K562 (cell line): ENCODE measurements around the gene LY6G6F. TPM values are rescaled to one million over a fixed set of nuclear protein-coding genes. Genes with fewer than 3 reads are reported as not detected.

Experiments used
- CHD1 ChIP-seq: fragments of 200-600 bp; sonication (generic); IDR thresholded peaks from one replicate; pipeline ENCODE4 v1.6.1; 2012; ENCODE audit warnings: mild to moderate bottlenecking, moderate library complexity, low read length, inconsistent platforms
- CTBP1 ChIP-seq: fragments of 450-650 bp; IDR thresholded peaks from 2 replicates; pipeline ENCODE4 v1.6.1; 2016; ENCODE audit warnings: borderline replicate concordance
- HMGN3 ChIP-seq: IDR thresholded peaks from 2 replicates; pipeline ENCODE4 v1.6.1; 2011; ENCODE audit warnings: borderline replicate concordance, low read depth, mild to moderate bottlenecking, mixed read lengths, low read length; ENCODE audit not compliant: insufficient read length; ENCODE audit errors: extremely low read depth
- KDM4B ChIP-seq, 2 experiments: fragments of 450-650 bp in 1 of 2; sonication (generic) in 1 of 2; IDR thresholded peaks; 2 replicates each; pipeline ENCODE4 v1.6.1; 2016 to 2017; ENCODE audit warnings: borderline replicate concordance in 2 of 2, antibody characterized with exemption in 1 of 2, low read depth in 1 of 2, mild to moderate bottlenecking in 1 of 2
- SMAD2 ChIP-seq: fragments of 150-350 bp; IDR thresholded peaks from 2 replicates; pipeline ENCODE4 v1.6.1; 2014; ENCODE audit warnings: low read depth, mild to moderate bottlenecking, low read length
- SMARCE1 ChIP-seq: fragments of 450-650 bp; IDR thresholded peaks from 2 replicates; pipeline ENCODE4 v1.7.1; 2016; ENCODE audit warnings: mild to moderate bottlenecking
- SMC3 ChIP-seq: conservative IDR thresholded peaks from 2 replicates; pipeline ENCODE4 v1.6.1; 2011; ENCODE audit warnings: low read depth, low read length, improper control_type of control experiment; ENCODE audit not compliant: insufficient read depth
- TOE1 ChIP-seq, 2 experiments: fragments of 450-650 bp in 1 of 2; sonication (generic) in 1 of 2; formaldehyde crosslinking in 1 of 2; IDR thresholded peaks; 2 replicates each; pipeline versions ENCODE4 v1.7.1 to v1.8.0; 2016 to 2022; ENCODE audit warnings: borderline replicate concordance in 2 of 2, mild to moderate bottlenecking in 2 of 2, antibody characterized with exemption in 1 of 2, inconsistent platforms in 1 of 2, low read depth in 1 of 2, missing genetic modification reagents in 1 of 2, moderate library complexity in 1 of 2
- ZKSCAN3 ChIP-seq: fragments of 250-450 bp; sonication (Bioruptor Pico); IDR thresholded peaks from 2 replicates; pipeline ENCODE4 v1.4.0; 2020
- ZNF239 ChIP-seq: fragments of 250-450 bp; sonication (Bioruptor Pico); IDR thresholded peaks from 2 replicates; pipeline ENCODE4 v1.4.0; 2020; ENCODE audit warnings: mild to moderate bottlenecking
- ZNF696 ChIP-seq: fragments of 250-450 bp; sonication (Bioruptor Pico); conservative IDR thresholded peaks from 2 replicates; pipeline ENCODE4 v1.4.0; 2020; ENCODE audit warnings: mild to moderate bottlenecking, moderate library complexity
- polyA plus RNA-seq, 8 experiments: library from polyadenylated mRNA; depleted of rRNA in 4 of 8; stranded (reverse) in 5 of 8; unstranded in 3 of 8; fragments of >200 nt; fragmentation: Nextera tagmentation in 2 of 8; fragmentation: Illumina TruSeq in 1 of 8; extraction: Ambion mirVana in 2 of 8; extraction: Trizol in 1 of 8; gene quantifications; 2 replicates each; pipeline versions ENCODE4 v1.2.1 to v1.2.3, GENCODE V29; 2011 to 2014; ENCODE audit warnings: inconsistent platforms in 1 of 8, missing spikeins in 1 of 8
- total RNA-seq, 7 experiments: library from RNA; depleted of rRNA in 6 of 7; stranded (reverse); fragments of >200 nt in 6 of 7; fragmentation: Illumina TruSeq in 2 of 7; extraction: Trizol in 2 of 7; gene quantifications; 2 replicates each; pipeline versions ENCODE4 v1.2.1 to v1.2.3, GENCODE V29; 2011 to 2021; ENCODE audit warnings: low replicate concordance in 1 of 7
- TF ChIP-seq, protein P1 (sequence below), 3 experiments: fragments of 200-800 bp in 1 of 3; fragments of 250-450 bp in 1 of 3; fragments of 450-650 bp in 1 of 3; sonication (Bioruptor Pico) in 1 of 3; sonication (Bioruptor generic) in 1 of 3; formaldehyde crosslinking in 1 of 3; IDR thresholded peaks; 2 replicates each; pipeline versions ENCODE4 v1.6.1 to v1.8.0; 2016 to 2022; ENCODE audit warnings: mild to moderate bottlenecking in 2 of 3, missing genetic modification characterization in 2 of 3, missing compliant biosample characterization in 1 of 3, moderate library complexity in 1 of 3
- TF ChIP-seq, protein P2 (sequence below): fragments of 200-800 bp; sonication (Bioruptor generic); IDR thresholded peaks from 2 replicates; pipeline ENCODE4 v1.6.1; 2017; ENCODE audit warnings: missing genetic modification characterization, missing compliant biosample characterization
- TF ChIP-seq, protein P3 (sequence below): sonication (generic); formaldehyde crosslinking; IDR thresholded peaks from 2 replicates; pipeline ENCODE4 v1.8.1; 2023; ENCODE audit warnings: mild to moderate bottlenecking, missing genetic modification reagents
- TF ChIP-seq, protein P4 (sequence below): fragments of 450-650 bp; IDR thresholded peaks from 2 replicates; pipeline ENCODE4 v1.6.1; 2018; ENCODE audit warnings: mild to moderate bottlenecking, low read depth; ENCODE audit not compliant: partially characterized antibody

LY6G6F gene
- total and polyA plus RNA-seq, 9 of the 15 experiments (the other 6 are each of a cell fraction or from before 2014, with no cell fraction given), result 0.14 to 0.50 (median 0.28) TPM; not detected in 2

DNA sequence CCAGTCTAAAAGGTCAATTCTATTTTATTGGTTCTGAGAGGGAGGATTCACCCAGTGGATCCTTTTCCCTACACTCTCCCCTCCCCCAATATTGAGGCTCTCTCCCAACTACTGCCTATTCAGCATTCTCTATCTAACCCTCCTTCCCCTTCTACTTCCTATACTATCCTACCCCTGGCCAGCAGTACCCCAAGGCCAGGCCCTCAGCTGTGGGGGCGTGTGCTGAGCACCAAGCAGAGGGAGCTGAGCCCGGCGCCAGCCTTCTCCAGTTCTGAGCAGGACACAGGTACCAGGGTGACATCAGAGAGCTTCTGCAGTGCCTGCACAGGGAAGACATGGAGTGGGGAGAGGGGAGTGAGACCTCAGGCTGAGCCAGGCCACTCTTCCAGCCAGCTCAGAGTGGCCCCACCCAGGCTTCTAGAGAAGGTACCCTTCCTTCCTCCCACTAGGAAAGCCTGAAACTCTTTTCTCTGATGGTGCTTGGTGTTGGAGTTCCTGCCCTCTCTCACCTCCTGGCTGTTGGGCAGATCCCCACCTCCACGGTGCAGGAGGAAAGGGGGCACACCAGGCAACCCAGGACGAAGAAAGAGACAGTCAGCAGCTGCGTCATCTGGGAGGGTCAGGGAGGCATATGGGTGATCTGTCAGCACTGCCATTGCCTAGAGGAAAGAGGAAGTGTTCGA, 20.5 kb downstream of the LY6G6F start (continued):
- TF ChIP-seq CTBP1 (peak; percentile 63; the same call in 1 of the 2 replicates), ZKSCAN3 (CRISPR knock-in tag) (no peak), SMC3 (0 out of 2 replicates have a peak, but pooled peaks have one; percentile 17), CHD1 (no peak), KDM4B (IDR thresholded peaks at IDR 0.05; ENCODE audit: borderline replicate concordance in 2 of 2, low read depth in 1 of 2) (no peak), ZNF696 (CRISPR knock-in tag) (no peak), SMARCE1 (peak; percentile 24; the same call in 1 of the 2 replicates), SMAD2 (no peak), HMGN3 (peak; percentile 8), TOE1 (IDR thresholded peaks at IDR 0.05; ENCODE audit: borderline replicate concordance) (no peak), TOE1 (CRISPR knock-in tag; IDR thresholded peaks at IDR 0.05; ENCODE audit: borderline replicate concordance, low read depth) (no peak), ZNF239 (CRISPR knock-in tag) (peak; percentile 2; the same call in 1 of the 2 replicates)
- TF ChIP-seq, protein P1, sequence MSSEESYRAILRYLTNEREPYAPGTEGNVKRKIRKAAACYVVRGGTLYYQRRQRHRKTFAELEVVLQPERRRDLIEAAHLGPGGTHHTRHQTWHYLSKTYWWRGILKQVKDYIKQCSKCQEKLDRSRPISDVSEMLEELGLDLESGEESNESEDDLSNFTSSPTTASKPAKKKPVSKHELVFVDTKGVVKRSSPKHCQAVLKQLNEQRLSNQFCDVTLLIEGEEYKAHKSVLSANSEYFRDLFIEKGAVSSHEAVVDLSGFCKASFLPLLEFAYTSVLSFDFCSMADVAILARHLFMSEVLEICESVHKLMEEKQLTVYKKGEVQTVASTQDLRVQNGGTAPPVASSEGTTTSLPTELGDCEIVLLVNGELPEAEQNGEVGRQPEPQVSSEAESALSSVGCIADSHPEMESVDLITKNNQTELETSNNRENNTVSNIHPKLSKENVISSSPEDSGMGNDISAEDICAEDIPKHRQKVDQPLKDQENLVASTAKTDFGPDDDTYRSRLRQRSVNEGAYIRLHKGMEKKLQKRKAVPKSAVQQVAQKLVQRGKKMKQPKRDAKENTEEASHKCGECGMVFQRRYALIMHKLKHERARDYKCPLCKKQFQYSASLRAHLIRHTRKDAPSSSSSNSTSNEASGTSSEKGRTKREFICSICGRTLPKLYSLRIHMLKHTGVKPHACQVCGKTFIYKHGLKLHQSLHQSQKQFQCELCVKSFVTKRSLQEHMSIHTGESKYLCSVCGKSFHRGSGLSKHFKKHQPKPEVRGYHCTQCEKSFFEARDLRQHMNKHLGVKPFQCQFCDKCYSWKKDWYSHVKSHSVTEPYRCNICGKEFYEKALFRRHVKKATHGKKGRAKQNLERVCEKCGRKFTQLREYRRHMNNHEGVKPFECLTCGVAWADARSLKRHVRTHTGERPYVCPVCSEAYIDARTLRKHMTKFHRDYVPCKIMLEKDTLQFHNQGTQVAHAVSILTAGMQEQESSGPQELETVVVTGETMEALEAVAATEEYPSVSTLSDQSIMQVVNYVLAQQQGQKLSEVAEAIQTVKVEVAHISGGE (CRISPR knock-in tag; IDR thresholded peaks at IDR 0.05), result no peak
- TF ChIP-seq, protein P2, sequence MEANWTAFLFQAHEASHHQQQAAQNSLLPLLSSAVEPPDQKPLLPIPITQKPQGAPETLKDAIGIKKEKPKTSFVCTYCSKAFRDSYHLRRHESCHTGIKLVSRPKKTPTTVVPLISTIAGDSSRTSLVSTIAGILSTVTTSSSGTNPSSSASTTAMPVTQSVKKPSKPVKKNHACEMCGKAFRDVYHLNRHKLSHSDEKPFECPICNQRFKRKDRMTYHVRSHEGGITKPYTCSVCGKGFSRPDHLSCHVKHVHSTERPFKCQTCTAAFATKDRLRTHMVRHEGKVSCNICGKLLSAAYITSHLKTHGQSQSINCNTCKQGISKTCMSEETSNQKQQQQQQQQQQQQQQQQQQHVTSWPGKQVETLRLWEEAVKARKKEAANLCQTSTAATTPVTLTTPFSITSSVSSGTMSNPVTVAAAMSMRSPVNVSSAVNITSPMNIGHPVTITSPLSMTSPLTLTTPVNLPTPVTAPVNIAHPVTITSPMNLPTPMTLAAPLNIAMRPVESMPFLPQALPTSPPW (CRISPR knock-in tag), result no peak
- TF ChIP-seq, protein P3, sequence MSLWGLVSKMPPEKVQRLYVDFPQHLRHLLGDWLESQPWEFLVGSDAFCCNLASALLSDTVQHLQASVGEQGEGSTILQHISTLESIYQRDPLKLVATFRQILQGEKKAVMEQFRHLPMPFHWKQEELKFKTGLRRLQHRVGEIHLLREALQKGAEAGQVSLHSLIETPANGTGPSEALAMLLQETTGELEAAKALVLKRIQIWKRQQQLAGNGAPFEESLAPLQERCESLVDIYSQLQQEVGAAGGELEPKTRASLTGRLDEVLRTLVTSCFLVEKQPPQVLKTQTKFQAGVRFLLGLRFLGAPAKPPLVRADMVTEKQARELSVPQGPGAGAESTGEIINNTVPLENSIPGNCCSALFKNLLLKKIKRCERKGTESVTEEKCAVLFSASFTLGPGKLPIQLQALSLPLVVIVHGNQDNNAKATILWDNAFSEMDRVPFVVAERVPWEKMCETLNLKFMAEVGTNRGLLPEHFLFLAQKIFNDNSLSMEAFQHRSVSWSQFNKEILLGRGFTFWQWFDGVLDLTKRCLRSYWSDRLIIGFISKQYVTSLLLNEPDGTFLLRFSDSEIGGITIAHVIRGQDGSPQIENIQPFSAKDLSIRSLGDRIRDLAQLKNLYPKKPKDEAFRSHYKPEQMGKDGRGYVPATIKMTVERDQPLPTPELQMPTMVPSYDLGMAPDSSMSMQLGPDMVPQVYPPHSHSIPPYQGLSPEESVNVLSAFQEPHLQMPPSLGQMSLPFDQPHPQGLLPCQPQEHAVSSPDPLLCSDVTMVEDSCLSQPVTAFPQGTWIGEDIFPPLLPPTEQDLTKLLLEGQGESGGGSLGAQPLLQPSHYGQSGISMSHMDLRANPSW (CRISPR knock-in tag), result peak; percentile 61; the same call in 1 of the 2 replicates
- TF ChIP-seq, protein P4, sequence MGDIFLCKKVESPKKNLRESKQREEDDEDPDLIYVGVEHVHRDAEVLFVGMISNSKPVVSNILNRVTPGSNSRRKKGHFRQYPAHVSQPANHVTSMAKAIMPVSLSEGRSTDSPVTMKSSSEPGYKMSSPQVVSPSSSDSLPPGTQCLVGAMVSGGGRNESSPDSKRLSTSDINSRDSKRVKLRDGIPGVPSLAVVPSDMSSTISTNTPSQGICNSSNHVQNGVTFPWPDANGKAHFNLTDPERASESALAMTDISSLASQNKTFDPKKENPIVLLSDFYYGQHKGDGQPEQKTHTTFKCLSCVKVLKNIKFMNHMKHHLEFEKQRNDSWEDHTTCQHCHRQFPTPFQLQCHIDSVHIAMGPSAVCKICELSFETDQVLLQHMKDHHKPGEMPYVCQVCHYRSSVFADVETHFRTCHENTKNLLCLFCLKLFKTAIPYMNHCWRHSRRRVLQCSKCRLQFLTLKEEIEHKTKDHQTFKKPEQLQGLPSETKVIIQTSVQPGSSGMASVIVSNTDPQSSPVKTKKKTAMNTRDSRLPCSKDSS, result no peak
